ENCODE measurements around the gene EPOP. TPM values are rescaled to one million over a fixed set of nuclear protein-coding genes. Genes with fewer than 3 reads are reported as not detected.

The EPOP gene
- total RNA-seq, 5 donors from 2014 or later (not counting 1 experiment from before 2014, with no cell fraction given): 0.68 to 1.6 (median 0.90) TPM

GRCh38 chr17:38681096-38681495 is 6.3 kb upstream of the EPOP start:
- Mint-ChIP-seq H3K36me3 (no peaks in the 10 kb centered on the region), H3K4me3 (no peak overlapping the region), H3K27me3 (peaks cover 3 to 8% of the 10 kb centered on the region in 2 donors), H3K27ac (no peak overlapping the region), H3K9me3 (no peaks in the 10 kb centered on the region), H3K4me1 (peaks cover 3 to 12% (median 5%) of the 10 kb centered on the region in 3 donors)
- ATAC-seq (replicated peaks in 1 of 4): no peak
- Histone ChIP-seq H3K36me3 (ENCODE audit: control insufficient read depth in 2 of 2, extremely low read depth in 1 of 2, insufficient read depth in 1 of 2, low read length in 1 of 2) (no peaks in the 10 kb centered on the region), H3K27me3 (replicated peaks in 1 of 2; ENCODE audit: control insufficient read depth in 2 of 2, extremely low read depth in 1 of 2, insufficient read depth in 2 of 2, low read length in 1 of 2) (peaks cover 0 to 12% of the 10 kb centered on the region in 2 experiments), H3K4me3 (ENCODE audit: control insufficient read depth in 1 of 2, extremely low read depth in 1 of 2, low read length in 1 of 2) (no peak overlapping the region), H3K4me1 (ENCODE audit: control insufficient read depth in 1 of 2, extremely low read depth in 1 of 2, insufficient read depth in 2 of 2, low read length in 2 of 2) (peaks cover 0 to 10% of the 10 kb centered on the region in 2 experiments), H3K9me3 (no peaks in the 10 kb centered on the region), H3K27ac (ENCODE audit: low read length) (no peak overlapping the region)
- no peak for DNase-seq
- CTCF ChIA-PET: no interaction called here
- POLR2A ChIA-PET: no interaction called here
- WGBS (ENCODE audit: insufficient coverage): no CpG with 5 or more reads among the region's 3 CpGs

DNA sequence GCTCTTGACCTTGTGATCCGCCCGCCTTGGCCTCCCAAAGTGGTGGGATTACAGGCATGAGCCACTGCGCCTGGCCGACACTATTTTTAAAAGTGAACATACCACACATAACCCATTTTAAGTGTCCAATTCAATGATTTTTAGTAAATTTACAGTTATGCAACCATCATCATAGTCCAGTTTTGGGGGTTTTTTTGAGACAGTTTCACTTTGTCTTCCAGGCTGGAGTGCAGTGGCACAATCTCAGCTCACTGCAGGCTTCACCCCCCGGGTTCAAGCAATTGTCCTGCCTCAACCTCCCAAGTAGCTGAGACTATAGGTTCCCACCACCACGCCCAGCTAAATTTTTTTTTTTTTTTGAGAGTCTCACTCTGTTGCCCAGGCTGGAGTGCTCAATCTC is 3.1 kb upstream of the EPOP start:
- Mint-ChIP-seq H3K27ac (no peak overlapping the region), H3K27me3 (peaks cover 0 to 4% of the 10 kb centered on the region in 2 donors), H3K9me3 (no peaks in the 10 kb centered on the region), H3K4me3 (no peak overlapping the region), H3K36me3 (no peaks in the 10 kb centered on the region), H3K4me1 (peaks cover 7 to 18% (median 16%) of the 10 kb centered on the region in 3 donors)
- no peak overlapping the region for H3K27ac ChIP-seq (ENCODE audit: low read length)
- H3K9me3 ChIP-seq: no peaks in the 10 kb centered on the region
- POLR2A ChIA-PET: no interaction called here
- H3K4me1 ChIP-seq (ENCODE audit: control insufficient read depth in 1 of 2, extremely low read depth in 1 of 2, insufficient read depth in 2 of 2, low read length in 2 of 2): peaks cover 3 to 28% of the 10 kb centered on the region in 2 experiments
- H3K27me3 ChIP-seq (replicated peaks in 1 of 2; ENCODE audit: control insufficient read depth in 2 of 2, extremely low read depth in 1 of 2, insufficient read depth in 2 of 2, low read length in 1 of 2): peaks cover 0 to 24% of the 10 kb centered on the region in 2 experiments
- WGBS (ENCODE audit: insufficient coverage): 100% methylated on average over 1 of the region's 6 CpGs
- H3K4me3 ChIP-seq (ENCODE audit: control insufficient read depth in 1 of 2, extremely low read depth in 1 of 2, low read length in 1 of 2): no peak overlapping the region
- no peak for ATAC-seq (replicated peaks in 1 of 4)
- H3K36me3 ChIP-seq (ENCODE audit: control insufficient read depth in 2 of 2, extremely low read depth in 1 of 2, insufficient read depth in 1 of 2, low read length in 1 of 2): no peaks in the 10 kb centered on the region
- CTCF ChIA-PET: interaction anchor here (0.7 to 3.2 kb wide), 6 partner anchors 11 to 495 kb away, joined by 3 to 23 read pairs (median 3); no protein-coding TSS in a partner anchor
- no peak for DNase-seq

- peak overlapping the region in 2 of 3 donors; percentile 13 to 30 for H3K4me3 Mint-ChIP-seq
- peaks cover 3 to 29% of the 10 kb centered on the region in 2 experiments for H3K4me1 ChIP-seq (ENCODE audit: control insufficient read depth in 1 of 2, extremely low read depth in 1 of 2, insufficient read depth in 2 of 2, low read length in 2 of 2)
- peak; percentile 40 to 90 (median 69) for DNase-seq
- no peak overlapping the region for H3K4me3 ChIP-seq (ENCODE audit: control insufficient read depth in 1 of 2, extremely low read depth in 1 of 2, low read length in 1 of 2)
- peaks cover 6 to 12% of the 10 kb centered on the region in 2 donors for H3K27me3 Mint-ChIP-seq
- no peaks in the 10 kb centered on the region for H3K36me3 Mint-ChIP-seq
- peak; percentile 44 to 54 (median 48) for ATAC-seq (replicated peaks in 1 of 4)
- H3K27ac ChIP-seq (ENCODE audit: low read length): no peak overlapping the region
- 0% methylated on average over 3 of the region's 9 CpGs for WGBS (ENCODE audit: insufficient coverage)
- H3K27me3 ChIP-seq (replicated peaks in 1 of 2; ENCODE audit: control insufficient read depth in 2 of 2, extremely low read depth in 1 of 2, insufficient read depth in 2 of 2, low read length in 1 of 2): peaks cover 0 to 33% of the 10 kb centered on the region in 2 experiments
- no peaks in the 10 kb centered on the region for H3K9me3 Mint-ChIP-seq
- H3K27ac Mint-ChIP-seq: no peak overlapping the region
- peaks cover 7 to 18% (median 18%) of the 10 kb centered on the region in 3 donors for H3K4me1 Mint-ChIP-seq
- ChIA-PET CTCF (interaction anchor here (0.6 to 3.2 kb wide), 9 partner anchors 14 to 496 kb away, joined by 3 to 23 read pairs (median 3); no protein-coding TSS in a partner anchor), POLR2A (no interaction called here)
- H3K36me3 ChIP-seq (ENCODE audit: control insufficient read depth in 2 of 2, extremely low read depth in 1 of 2, insufficient read depth in 1 of 2, low read length in 1 of 2): no peaks in the 10 kb centered on the region
- no peaks in the 10 kb centered on the region for H3K9me3 ChIP-seq
These were observed 2.1 kb upstream of the EPOP start for GRCh38 chr17:38676706-38677504.

GRCh38 chr17:38674014-38674748 is 576 bp downstream of the EPOP start:
- Histone ChIP-seq H3K4me3 (ENCODE audit: control insufficient read depth in 1 of 2, extremely low read depth in 1 of 2, low read length in 1 of 2) (peak overlapping the region; percentile 37 to 70), H3K27ac (ENCODE audit: low read length) (no peak overlapping the region), H3K9me3 (no peaks in the 10 kb centered on the region), H3K36me3 (ENCODE audit: control insufficient read depth in 2 of 2, extremely low read depth in 1 of 2, insufficient read depth in 1 of 2, low read length in 1 of 2) (no peaks in the 10 kb centered on the region), H3K27me3 (replicated peaks in 1 of 2; ENCODE audit: control insufficient read depth in 2 of 2, extremely low read depth in 1 of 2, insufficient read depth in 2 of 2, low read length in 1 of 2) (peaks cover 6 to 57% of the 10 kb centered on the region in 2 experiments), H3K4me1 (ENCODE audit: control insufficient read depth in 1 of 2, extremely low read depth in 1 of 2, insufficient read depth in 2 of 2, low read length in 2 of 2) (peaks cover 3 to 35% of the 10 kb centered on the region in 2 experiments)
- H3K4me3 Mint-ChIP-seq: peak overlapping the region in 1 of 3 donors; percentile 63
- ATAC-seq (replicated peaks in 1 of 4) (peak; percentile 18 to 31 (median 26)), DNase-seq (peak in 11 of 35 experiments; percentile 10 to 46 (median 20))
- POLR2A ChIA-PET: no interaction called here
- CTCF ChIA-PET: interaction anchor here in 1 of 2 donors (0.6 kb wide), 1 partner anchor 485 kb away, joined by 3 read pairs; no protein-coding TSS in a partner anchor
- no peaks in the 10 kb centered on the region for H3K9me3 Mint-ChIP-seq
- no peak overlapping the region for H3K27ac Mint-ChIP-seq
- under 1% methylated on average over 85 of the region's 85 CpGs for WGBS (ENCODE audit: insufficient coverage)
- peaks cover 23 to 37% of the 10 kb centered on the region in 2 donors for H3K27me3 Mint-ChIP-seq
- H3K4me1 Mint-ChIP-seq: peaks cover 10 to 25% (median 18%) of the 10 kb centered on the region in 3 donors
- H3K36me3 Mint-ChIP-seq: no peaks in the 10 kb centered on the region

GRCh38 chr17:38673707-38674013 is 1.1 kb downstream of the EPOP start:
- peaks cover 3 to 35% of the 10 kb centered on the region in 2 experiments for H3K4me1 ChIP-seq (ENCODE audit: control insufficient read depth in 1 of 2, extremely low read depth in 1 of 2, insufficient read depth in 2 of 2, low read length in 2 of 2)
- WGBS (ENCODE audit: insufficient coverage): 1% methylated on average over 41 of the region's 41 CpGs
- no peaks in the 10 kb centered on the region for H3K9me3 ChIP-seq
- H3K4me3 ChIP-seq (ENCODE audit: control insufficient read depth in 1 of 2, extremely low read depth in 1 of 2, low read length in 1 of 2): peak overlapping the region; percentile 37 to 70
- ChIA-PET CTCF (no interaction called here), POLR2A (no interaction called here)
- H3K27ac Mint-ChIP-seq: no peak overlapping the region
- H3K4me1 Mint-ChIP-seq: peaks cover 10 to 25% (median 18%) of the 10 kb centered on the region in 3 donors
- peaks cover 28 to 42% of the 10 kb centered on the region in 2 donors for H3K27me3 Mint-ChIP-seq
- DNase-seq (peak in 2 of 35 experiments; percentile 15 to 20), ATAC-seq (replicated peaks in 1 of 4) (peak in 1 of 4 experiments; percentile 10)
- H3K36me3 Mint-ChIP-seq: no peaks in the 10 kb centered on the region
- no peaks in the 10 kb centered on the region for H3K9me3 Mint-ChIP-seq
- H3K36me3 ChIP-seq (ENCODE audit: control insufficient read depth in 2 of 2, extremely low read depth in 1 of 2, insufficient read depth in 1 of 2, low read length in 1 of 2): no peaks in the 10 kb centered on the region
- H3K27me3 ChIP-seq (replicated peaks in 1 of 2; ENCODE audit: control insufficient read depth in 2 of 2, extremely low read depth in 1 of 2, insufficient read depth in 2 of 2, low read length in 1 of 2): peaks cover 6 to 62% of the 10 kb centered on the region in 2 experiments
- H3K27ac ChIP-seq (ENCODE audit: low read length): no peak overlapping the region
- peak overlapping the region in 1 of 3 donors; percentile 37 for H3K4me3 Mint-ChIP-seq
